DLD1 (cell line): ENCODE measurements around the gene CLTA.
"Not testable (repeated sequence)": the region's sequence is repeated elsewhere in the genome, so short reads cannot be mapped to it uniquely, and the experiment has no call there.

Experiments used
- in situ Hi-C: cut with HindIII; loops from 2 replicates; pipeline ENCODE4 v1.10.0; 2017; ENCODE audit warnings: low sequenced_read_pairs

The CLTA gene

GRCh38 chr9:36222449-36222848, 31.7 kb downstream of the CLTA start:
- in situ Hi-C loops, result no loop called here

DNA sequence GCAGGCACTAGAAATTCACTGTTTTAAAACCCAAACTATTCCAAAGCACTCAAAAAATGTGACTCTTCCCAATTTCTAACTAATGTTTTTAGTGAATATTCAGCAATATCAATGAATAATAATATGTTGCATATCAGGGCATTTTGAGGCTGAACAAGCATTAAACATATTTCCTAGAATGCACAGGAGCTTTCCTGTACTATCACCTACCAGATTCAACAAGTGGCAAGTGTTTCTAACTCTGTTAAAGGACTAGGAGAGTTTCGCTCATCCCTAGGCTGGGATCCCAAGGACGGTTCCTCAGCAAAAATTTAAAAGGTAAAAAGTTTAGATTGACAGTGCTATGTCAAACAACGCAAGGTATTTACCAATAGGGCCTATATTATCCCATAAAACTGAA, 46.5 kb downstream of the CLTA start:
- in situ Hi-C loops, result no loop called here

DNA sequence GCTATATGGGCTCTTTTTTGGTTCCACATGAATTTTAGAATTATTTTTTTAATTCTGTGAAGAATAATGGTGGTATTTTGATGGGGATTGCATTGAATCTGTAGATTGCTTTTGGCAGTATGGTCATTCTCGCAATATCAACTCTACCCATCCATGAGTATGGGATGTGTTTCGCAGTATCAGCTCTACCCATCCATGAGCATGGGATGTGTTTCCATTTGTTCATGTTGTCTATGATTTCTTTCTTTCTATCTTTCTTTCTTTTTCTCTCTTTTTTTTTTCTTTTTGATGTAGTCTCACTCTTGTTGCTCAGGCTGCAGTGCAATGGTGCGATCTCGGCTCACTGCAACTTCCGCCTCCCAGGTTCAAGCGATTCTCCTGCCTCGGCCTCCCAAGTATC, 48.5 kb downstream of the CLTA start:
- in situ Hi-C loops, result not testable (repeated sequence)

GRCh38 chr9:36239675-36240074, 49.0 kb downstream of the CLTA start:
- in situ Hi-C loops, result not testable (repeated sequence)

DNA sequence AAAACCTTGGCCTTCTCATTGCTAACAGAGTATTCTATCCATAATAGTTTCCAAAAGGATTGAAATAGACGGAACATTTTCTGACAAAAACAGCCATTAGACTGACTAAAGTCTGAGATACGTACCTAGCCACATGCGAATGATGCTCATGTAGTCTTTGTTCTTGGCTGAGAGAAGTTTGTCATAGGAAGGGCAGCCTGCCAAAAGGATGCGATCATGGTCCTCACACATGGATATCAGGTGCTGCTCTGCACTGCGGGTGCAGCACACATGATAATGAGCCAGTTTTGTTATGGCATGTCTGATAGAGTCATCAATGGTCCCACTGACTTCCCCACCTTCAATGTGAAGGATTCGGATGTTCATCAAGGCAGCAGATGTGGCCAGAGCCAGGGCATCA, 55.2 kb downstream of the CLTA start:
- in situ Hi-C loops, result no loop called here

DNA sequence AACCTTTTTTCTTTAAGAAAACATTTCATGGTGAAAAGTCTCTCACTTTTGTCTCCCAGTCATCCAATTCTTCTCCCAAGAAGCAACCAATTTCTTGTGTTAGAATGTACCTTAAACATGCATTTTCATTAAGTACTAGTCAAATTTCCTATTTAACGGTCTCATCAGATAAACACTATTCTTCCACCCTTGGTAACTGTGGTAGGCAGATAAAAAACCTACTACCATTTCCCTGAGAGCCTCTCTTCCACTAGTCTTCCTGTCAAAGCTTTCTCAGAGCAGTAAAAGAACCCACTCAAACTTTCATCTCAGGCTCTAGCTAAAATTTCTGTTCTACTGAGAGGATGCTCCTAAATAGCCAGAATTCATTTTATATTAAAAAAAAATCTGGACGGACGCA, 56.6 kb downstream of the CLTA start:
- in situ Hi-C loops, result no loop called here

- in situ Hi-C loops, result not testable (repeated sequence)
Measured at GRCh38 chr9:36248061-36248460, 57.3 kb downstream of the CLTA start.

DNA sequence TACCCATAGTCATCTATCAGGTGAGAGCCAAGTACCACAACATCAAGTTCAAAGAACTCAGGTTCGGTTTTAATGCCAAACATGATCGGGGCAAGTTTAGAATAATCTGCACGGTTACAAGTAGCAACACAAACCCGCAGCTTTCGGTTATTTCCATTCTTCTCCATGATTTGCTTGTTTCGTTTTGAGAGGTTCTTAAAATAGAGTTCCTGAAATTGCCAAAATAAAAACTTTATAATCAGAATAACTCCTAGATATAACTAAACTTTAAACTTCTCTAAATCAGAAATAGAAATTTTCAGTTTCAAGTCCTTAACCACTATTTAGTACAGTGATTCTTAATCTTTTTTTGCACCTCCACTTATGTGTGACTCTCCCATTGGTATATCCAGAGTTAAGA, 58.5 kb downstream of the CLTA start:
- in situ Hi-C loops, result no loop called here

DNA sequence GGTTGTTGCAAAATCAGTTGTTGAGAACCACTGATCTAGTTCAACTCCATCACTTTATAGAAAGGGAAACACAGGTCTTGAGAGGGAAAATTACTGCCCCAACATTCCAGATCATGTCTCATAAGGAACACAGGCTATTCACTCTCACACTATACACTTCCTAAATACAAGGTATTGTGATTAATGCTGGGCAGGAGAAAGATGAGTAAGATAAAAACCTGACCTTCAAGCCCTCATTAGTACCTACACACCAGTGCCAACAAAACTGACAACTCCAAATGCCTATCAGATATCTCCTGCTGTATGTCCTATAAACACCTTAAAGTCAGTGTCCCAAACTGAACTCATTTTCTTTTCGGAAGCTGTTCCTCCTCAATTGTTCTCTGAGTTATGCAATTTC, 59.4 kb downstream of the CLTA start:
- in situ Hi-C loops, result no loop called here

DNA sequence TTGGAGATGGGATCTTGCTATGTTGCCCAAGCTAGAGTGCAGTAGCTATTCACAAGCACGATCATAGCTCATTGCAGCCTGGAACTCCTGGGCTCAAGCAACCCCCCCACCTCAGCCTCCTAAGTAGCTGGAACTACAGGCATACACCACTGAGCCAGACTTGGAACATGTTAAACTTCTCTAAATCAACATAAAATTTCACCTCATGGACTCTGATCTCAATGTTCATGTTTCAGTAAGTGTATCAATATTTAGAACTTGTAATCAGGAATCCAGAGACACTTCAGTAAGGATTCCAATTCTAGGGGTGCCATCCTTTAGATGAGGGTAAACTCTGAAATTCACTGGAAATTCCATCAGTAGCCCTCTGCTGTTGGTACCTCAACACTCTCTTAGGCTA, 60.7 kb downstream of the CLTA start:
- in situ Hi-C loops, result no loop called here

GRCh38 chr9:36258208-36258995, 67.7 kb downstream of the CLTA start, which contains the start of gene GNE:
Gene GNE (minus strand): TSS chr9:36258448. CDS start chr9:36249355, 9,093 bp downstream.
- in situ Hi-C loops, result no loop called here

DNA sequence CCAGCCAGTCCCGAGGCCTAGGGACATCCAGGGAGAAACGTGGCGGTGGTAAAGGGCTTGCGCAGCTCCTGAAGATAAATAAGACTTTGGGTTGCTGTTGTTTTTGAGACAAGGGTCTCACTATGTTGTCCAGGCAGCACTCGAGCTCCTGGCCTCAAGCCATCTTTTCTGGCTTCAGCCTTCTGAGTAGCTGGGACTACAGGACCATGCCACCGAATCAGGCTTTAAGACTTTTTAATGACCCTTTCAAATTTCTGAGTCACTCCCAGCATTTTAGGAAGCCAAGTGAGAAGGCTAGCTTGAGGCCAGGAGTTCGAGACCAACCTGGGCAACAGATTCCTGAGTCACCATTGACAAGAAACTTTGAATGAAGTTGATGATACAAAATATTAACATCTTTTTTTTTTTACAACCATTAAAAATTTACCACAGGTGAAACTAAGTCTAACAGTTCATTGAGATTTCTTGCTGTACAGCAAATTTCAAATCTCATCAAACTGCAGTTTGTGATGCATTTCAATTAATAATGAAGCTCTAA, 68.3 kb downstream of the CLTA start:
- in situ Hi-C loops, result no loop called here
